H9 (cell line): Measurements from ENCODE around the gene EAF1. TPM values are rescaled to one million over a fixed set of nuclear protein-coding genes. Genes with fewer than 3 reads are reported as not detected.
A peak's percentile ranks its signal among the peaks of the same experiment; 100 is the strongest.

Experiments used
- DNase-seq: peaks from one replicate; pipeline ENCODE4 v3.0.0-alpha.2; 2017
- H2AFZ ChIP-seq: one replicate; pipeline ENCODE4 v1.6.1; 2013; ENCODE audit warnings: mild to moderate bottlenecking, low read length, control low read depth, moderate library complexity
- H2AK5ac ChIP-seq: 2 replicates; pipeline ENCODE4 v1.6.1; 2013; ENCODE audit warnings: low read length, control low read depth, mixed read lengths; ENCODE audit not compliant: insufficient read length
- H2BK120ac ChIP-seq: one replicate; pipeline ENCODE4 v1.6.1; 2013; ENCODE audit warnings: low read depth, mild to moderate bottlenecking, low read length, control low read depth, inconsistent platforms; ENCODE audit not compliant: poor library complexity, severe bottlenecking
- H2BK12ac ChIP-seq: 2 replicates; pipeline ENCODE4 v1.6.1; 2013; ENCODE audit warnings: low read length, control low read depth, mixed read lengths, low read depth; ENCODE audit not compliant: insufficient read length
- H2BK15ac ChIP-seq: 2 replicates; pipeline ENCODE4 v1.6.1; 2013; ENCODE audit warnings: low read depth, low read length, control low read depth
- H2BK20ac ChIP-seq: one replicate; pipeline ENCODE4 v1.6.1; 2013; ENCODE audit warnings: low read depth, mild to moderate bottlenecking, low read length, control low read depth, inconsistent platforms; ENCODE audit not compliant: poor library complexity, severe bottlenecking
- H2BK5ac ChIP-seq: 2 replicates; pipeline ENCODE4 v1.6.1; 2013; ENCODE audit warnings: low read length, control low read depth, mixed read lengths; ENCODE audit not compliant: insufficient read length
- H3K14ac ChIP-seq: 2 replicates; pipeline ENCODE4 v1.6.1; 2013; ENCODE audit warnings: low read length, control low read depth; ENCODE audit not compliant: insufficient read depth
- H3K18ac ChIP-seq: 2 replicates; pipeline ENCODE4 v1.6.1; 2013; ENCODE audit warnings: low read depth, mild to moderate bottlenecking, mixed read lengths, low read length, control low read depth; ENCODE audit not compliant: insufficient read length
- H3K23ac ChIP-seq: 2 replicates; pipeline ENCODE4 v1.6.1; 2013; ENCODE audit warnings: low read length, control low read depth, mixed read lengths, low read depth; ENCODE audit not compliant: insufficient read length
- H3K23me2 ChIP-seq: 2 replicates; pipeline ENCODE4 v1.6.1; 2013; ENCODE audit warnings: low read depth, mild to moderate bottlenecking, mixed read lengths, low read length, control low read depth; ENCODE audit not compliant: insufficient read length, poor library complexity, severe bottlenecking
- H3K27ac ChIP-seq: 2 replicates; pipeline ENCODE4 v1.5.1; 2013; ENCODE audit warnings: low read length, control low read depth, mixed read lengths, low read depth; ENCODE audit not compliant: insufficient read length
- H3K27me3 ChIP-seq: 2 replicates; pipeline ENCODE4 v1.6.1; 2013; ENCODE audit warnings: low read length, control low read depth, inconsistent platforms; ENCODE audit not compliant: insufficient read depth
- H3K4ac ChIP-seq: 2 replicates; pipeline ENCODE4 v1.6.1; 2013; ENCODE audit warnings: low read depth, mild to moderate bottlenecking, control low read depth, inconsistent platforms, low read length, moderate library complexity
- H3K4me1 ChIP-seq: 2 replicates; pipeline ENCODE4 v1.6.1; 2013; ENCODE audit warnings: low read length, control low read depth, inconsistent platforms; ENCODE audit not compliant: insufficient read depth
- H3K4me2 ChIP-seq: 2 replicates; pipeline ENCODE4 v1.6.1; 2013; ENCODE audit warnings: low read length, control low read depth, mixed read lengths; ENCODE audit not compliant: insufficient read length, insufficient read depth
- H3K56ac ChIP-seq: 2 replicates; pipeline ENCODE4 v1.6.1; 2013; ENCODE audit warnings: low read depth, mild to moderate bottlenecking, mixed read lengths, low read length, control low read depth; ENCODE audit not compliant: insufficient read length
- H3K79me1 ChIP-seq: 2 replicates; pipeline ENCODE4 v1.6.1; 2013; ENCODE audit warnings: low read depth, mild to moderate bottlenecking, moderate library complexity, low read length, control low read depth, inconsistent platforms; ENCODE audit not compliant: insufficient read depth, poor library complexity, severe bottlenecking
- H3K79me2 ChIP-seq: 2 replicates; pipeline ENCODE4 v1.6.1; 2013; ENCODE audit warnings: low read length, control low read depth, inconsistent platforms; ENCODE audit not compliant: insufficient read depth
- H3K9ac ChIP-seq: 2 replicates; pipeline ENCODE4 v1.6.1; 2013; ENCODE audit warnings: low read length, control low read depth, mixed read lengths; ENCODE audit not compliant: insufficient read length; ENCODE audit errors: extremely low read depth
- H3K9me3 ChIP-seq: one replicate; pipeline ENCODE4 v1.6.1; 2013; ENCODE audit warnings: low read depth, low read length, inconsistent platforms; ENCODE audit not compliant: control insufficient read depth
- H3T11ph ChIP-seq: one replicate; pipeline ENCODE4 v1.6.1; 2013; ENCODE audit warnings: mild to moderate bottlenecking, low read length, control low read depth, inconsistent platforms
- H4K20me1 ChIP-seq: one replicate; pipeline ENCODE4 v1.6.1; 2013; ENCODE audit not compliant: control insufficient read depth, insufficient read length, insufficient read depth
- H4K5ac ChIP-seq: 2 replicates; pipeline ENCODE4 v1.6.1; 2013; ENCODE audit warnings: low read depth, mild to moderate bottlenecking, mixed read lengths, low read length, control low read depth; ENCODE audit not compliant: insufficient read length
- H4K8ac ChIP-seq: replicated peaks from 2 replicates; pipeline ENCODE4 v1.6.1; 2013; ENCODE audit warnings: low read length, control low read depth, mixed read lengths, low read depth; ENCODE audit not compliant: insufficient read length
- H4K91ac ChIP-seq: 2 replicates; pipeline ENCODE4 v1.6.1; 2013; ENCODE audit warnings: low read depth, mild to moderate bottlenecking, moderate library complexity, mixed read lengths, low read length, control low read depth; ENCODE audit not compliant: insufficient read length
- H3K27ac Mint-ChIP-seq, 3 experiments: 2 replicates in 2 of 3; 3 replicates in 1 of 3; pipeline ENCODE4 v1.8.0; 2020 to 2021; ENCODE audit warnings: mixed read lengths in 3 of 3, mild to moderate bottlenecking in 1 of 3, moderate library complexity in 1 of 3
- H3K27me3 Mint-ChIP-seq: 2 replicates; pipeline ENCODE4 v1.8.0; 2021; ENCODE audit warnings: low read depth, mild to moderate bottlenecking, moderate library complexity, mixed read lengths
- H3K36me3 Mint-ChIP-seq, 3 experiments: 2 replicates in 2 of 3; 3 replicates in 1 of 3; pipeline ENCODE4 v1.8.0; 2020 to 2021; ENCODE audit warnings: low read depth in 3 of 3, mixed read lengths in 3 of 3; ENCODE audit not compliant: insufficient read depth in 1 of 3
- H3K4me1 Mint-ChIP-seq, 2 experiments: 2 replicates each; pipeline ENCODE4 v1.8.0; 2020; ENCODE audit warnings: mixed read lengths in 2 of 2
- H3K4me3 Mint-ChIP-seq, 2 experiments: 2 replicates in 1 of 2; 3 replicates in 1 of 2; pipeline ENCODE4 v1.8.0; 2020 to 2021; ENCODE audit warnings: mild to moderate bottlenecking in 2 of 2, mixed read lengths in 2 of 2, moderate library complexity in 1 of 2
- H3K9me3 Mint-ChIP-seq, 2 experiments: 2 replicates in 1 of 2; 3 replicates in 1 of 2; pipeline ENCODE4 v1.8.0; 2020; ENCODE audit warnings: mild to moderate bottlenecking in 2 of 2, mixed read lengths in 2 of 2, moderate library complexity in 1 of 2
- WGBS: extraction: QIAGEN DNeasy Blood & Tissue Kit; methylation state at CpG from one replicate; pipeline ENCODE4 v1.1.7; 2013; ENCODE audit warnings: missing lambda C conversion rate, low lambda C conversion rate, mixed read lengths; ENCODE audit not compliant: insufficient read length; ENCODE audit errors: extremely low coverage; 5-methylcytosine and 5-hydroxymethylcytosine counted together
- long read RNA-seq: library from polyadenylated mRNA; unstranded; transcript quantifications from one replicate; pipeline ENCODE4 v2.0.0, GENCODE V29; 2020
- total RNA-seq: library from RNA; stranded (reverse); gene quantifications from 2 replicates; pipeline ENCODE4 v1.2.1, GENCODE V29; 2021
- TF ChIP-seq, protein P1 (sequence below): fragments of 200-600 bp; sonication (generic); conservative IDR thresholded peaks from 3 replicates; pipeline ENCODE4 v1.8.0; 2021; ENCODE audit warnings: antibody characterized with exemption, mild to moderate bottlenecking

The EAF1 gene
- 34.3 and 37.9 TPM in 2 replicates for total RNA-seq
- long read RNA-seq, full-length matches to known transcripts = 81 of 93 reads
- long read RNA-seq, partial matches to known transcripts = 3 of 93 reads
- long read RNA-seq, other reads (novel, unspliced or antisense) = 9 of 93 reads

- H3K14ac ChIP-seq = peak within 1 kb of the TSS; percentile 98
- H2BK20ac ChIP-seq = no peak within 1 kb of the TSS
- no peak within 1 kb of the TSS for H2BK12ac ChIP-seq
- H4K91ac ChIP-seq = no peak within 1 kb of the TSS
- H3K4me1 Mint-ChIP-seq = peaks cover 23 to 24% of the 10 kb centered on the region in 2 experiments
- H3K27me3 Mint-ChIP-seq = no peaks in the 10 kb centered on the region; the same call in 1 of the 2 replicates
- no peak within 1 kb of the TSS for H2BK15ac ChIP-seq
- peak within 1 kb of the TSS; percentile 83 for H3K9ac ChIP-seq
- peak within 1 kb of the TSS; percentile 95 for H3K18ac ChIP-seq
- WGBS = no CpG with 5 or more reads among the region's 52 CpGs
- H3K27ac ChIP-seq = peak within 1 kb of the TSS; percentile 59
- DNase-seq = peak; percentile 79
- peak within 1 kb of the TSS; percentile 100 for H4K8ac ChIP-seq
- H2AK5ac ChIP-seq = no peak within 1 kb of the TSS
- no peaks in the 10 kb centered on the region for H4K20me1 ChIP-seq
- no peaks in the 10 kb centered on the region for H3K4me1 ChIP-seq
- H3K56ac ChIP-seq = no peak within 1 kb of the TSS
- no peaks in the 10 kb centered on the region for H3K27me3 ChIP-seq
- TF ChIP-seq, protein P1, sequence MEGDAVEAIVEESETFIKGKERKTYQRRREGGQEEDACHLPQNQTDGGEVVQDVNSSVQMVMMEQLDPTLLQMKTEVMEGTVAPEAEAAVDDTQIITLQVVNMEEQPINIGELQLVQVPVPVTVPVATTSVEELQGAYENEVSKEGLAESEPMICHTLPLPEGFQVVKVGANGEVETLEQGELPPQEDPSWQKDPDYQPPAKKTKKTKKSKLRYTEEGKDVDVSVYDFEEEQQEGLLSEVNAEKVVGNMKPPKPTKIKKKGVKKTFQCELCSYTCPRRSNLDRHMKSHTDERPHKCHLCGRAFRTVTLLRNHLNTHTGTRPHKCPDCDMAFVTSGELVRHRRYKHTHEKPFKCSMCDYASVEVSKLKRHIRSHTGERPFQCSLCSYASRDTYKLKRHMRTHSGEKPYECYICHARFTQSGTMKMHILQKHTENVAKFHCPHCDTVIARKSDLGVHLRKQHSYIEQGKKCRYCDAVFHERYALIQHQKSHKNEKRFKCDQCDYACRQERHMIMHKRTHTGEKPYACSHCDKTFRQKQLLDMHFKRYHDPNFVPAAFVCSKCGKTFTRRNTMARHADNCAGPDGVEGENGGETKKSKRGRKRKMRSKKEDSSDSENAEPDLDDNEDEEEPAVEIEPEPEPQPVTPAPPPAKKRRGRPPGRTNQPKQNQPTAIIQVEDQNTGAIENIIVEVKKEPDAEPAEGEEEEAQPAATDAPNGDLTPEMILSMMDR = peak; percentile 46
- no peaks in the 10 kb centered on the region for H3K79me1 ChIP-seq
- H3T11ph ChIP-seq = no peak within 1 kb of the TSS
- no peak within 1 kb of the TSS for H3K23ac ChIP-seq
- no peaks in the 10 kb centered on the region for H3K9me3 ChIP-seq
- peak within 1 kb of the TSS; percentile 93 for H2AFZ ChIP-seq
- peak within 1 kb of the TSS; percentile 79 for H4K5ac ChIP-seq
- peak within 1 kb of the TSS; percentile 98 to 99 (median 99) for H3K27ac Mint-ChIP-seq
- no peak within 1 kb of the TSS for H3K4ac ChIP-seq
- H3K79me2 ChIP-seq = peaks cover 13% of the 10 kb centered on the region; the same call in 1 of the 2 replicates
- H3K4me3 Mint-ChIP-seq = peak within 1 kb of the TSS; percentile 96 to 99
- H3K36me3 Mint-ChIP-seq = peaks cover 7 to 47% (median 43%) of the 10 kb centered on the region in 3 experiments; a peak in 6 of 7 replicates
- H3K23me2 ChIP-seq = peaks cover 19% of the 10 kb centered on the region
- H3K4me2 ChIP-seq = peak within 1 kb of the TSS; percentile 96
- no peaks in the 10 kb centered on the region for H3K9me3 Mint-ChIP-seq
- no peak within 1 kb of the TSS for H2BK120ac ChIP-seq
- peak within 1 kb of the TSS; percentile 57 for H2BK5ac ChIP-seq
Measured at GRCh38 chr3:15427182-15427880, at the start of gene EAF1, which contains the start of gene METTL6. Gene EAF1 (plus strand): TSS chr3:15427598. CDS start chr3:15427780, 182 bp downstream. Gene METTL6 (minus strand): TSS chr3:15427544. CDS start chr3:15426511, 1,033 bp downstream.
